ENCODE measurements around the gene METTL17.

- TF ChIP-seq, protein P1, sequence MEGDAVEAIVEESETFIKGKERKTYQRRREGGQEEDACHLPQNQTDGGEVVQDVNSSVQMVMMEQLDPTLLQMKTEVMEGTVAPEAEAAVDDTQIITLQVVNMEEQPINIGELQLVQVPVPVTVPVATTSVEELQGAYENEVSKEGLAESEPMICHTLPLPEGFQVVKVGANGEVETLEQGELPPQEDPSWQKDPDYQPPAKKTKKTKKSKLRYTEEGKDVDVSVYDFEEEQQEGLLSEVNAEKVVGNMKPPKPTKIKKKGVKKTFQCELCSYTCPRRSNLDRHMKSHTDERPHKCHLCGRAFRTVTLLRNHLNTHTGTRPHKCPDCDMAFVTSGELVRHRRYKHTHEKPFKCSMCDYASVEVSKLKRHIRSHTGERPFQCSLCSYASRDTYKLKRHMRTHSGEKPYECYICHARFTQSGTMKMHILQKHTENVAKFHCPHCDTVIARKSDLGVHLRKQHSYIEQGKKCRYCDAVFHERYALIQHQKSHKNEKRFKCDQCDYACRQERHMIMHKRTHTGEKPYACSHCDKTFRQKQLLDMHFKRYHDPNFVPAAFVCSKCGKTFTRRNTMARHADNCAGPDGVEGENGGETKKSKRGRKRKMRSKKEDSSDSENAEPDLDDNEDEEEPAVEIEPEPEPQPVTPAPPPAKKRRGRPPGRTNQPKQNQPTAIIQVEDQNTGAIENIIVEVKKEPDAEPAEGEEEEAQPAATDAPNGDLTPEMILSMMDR (conservative IDR thresholded peaks at IDR 0.05 in 1 of 2, IDR thresholded peaks at IDR 0.05 in 1 of 2; ENCODE audit: low read depth in 1 of 2, low read length in 2 of 2) = no peak
- no peak for TF ChIP-seq EZH2 (IDR thresholded peaks at IDR 0.05; ENCODE audit: low read length, missing control alignments)
These were observed 47.0 kb downstream of the METTL17 start for GRCh38 chr14:21036751-21037150.

Data from fibroblast of lung (primary cell).